Stimulated activated CD4-positive, alpha-beta T cell treated with anti-CD3 and anti-CD28 coated beads, Interleukin-15, amount 100 ng/mL, for 48 hours (primary cell): ENCODE results near the gene PELI1.
A peak's percentile ranks its signal among the peaks of the same experiment; 100 is the strongest.

Experiments used
- DNase-seq, 2 donors: peaks; one replicate each; pipeline ENCODE4 v3.0.0-alpha.2; 2020; ENCODE audit warnings: low read depth in 2 of 2

PELI1 gene, protein sequence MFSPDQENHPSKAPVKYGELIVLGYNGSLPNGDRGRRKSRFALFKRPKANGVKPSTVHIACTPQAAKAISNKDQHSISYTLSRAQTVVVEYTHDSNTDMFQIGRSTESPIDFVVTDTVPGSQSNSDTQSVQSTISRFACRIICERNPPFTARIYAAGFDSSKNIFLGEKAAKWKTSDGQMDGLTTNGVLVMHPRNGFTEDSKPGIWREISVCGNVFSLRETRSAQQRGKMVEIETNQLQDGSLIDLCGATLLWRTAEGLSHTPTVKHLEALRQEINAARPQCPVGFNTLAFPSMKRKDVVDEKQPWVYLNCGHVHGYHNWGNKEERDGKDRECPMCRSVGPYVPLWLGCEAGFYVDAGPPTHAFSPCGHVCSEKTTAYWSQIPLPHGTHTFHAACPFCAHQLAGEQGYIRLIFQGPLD

DNA sequence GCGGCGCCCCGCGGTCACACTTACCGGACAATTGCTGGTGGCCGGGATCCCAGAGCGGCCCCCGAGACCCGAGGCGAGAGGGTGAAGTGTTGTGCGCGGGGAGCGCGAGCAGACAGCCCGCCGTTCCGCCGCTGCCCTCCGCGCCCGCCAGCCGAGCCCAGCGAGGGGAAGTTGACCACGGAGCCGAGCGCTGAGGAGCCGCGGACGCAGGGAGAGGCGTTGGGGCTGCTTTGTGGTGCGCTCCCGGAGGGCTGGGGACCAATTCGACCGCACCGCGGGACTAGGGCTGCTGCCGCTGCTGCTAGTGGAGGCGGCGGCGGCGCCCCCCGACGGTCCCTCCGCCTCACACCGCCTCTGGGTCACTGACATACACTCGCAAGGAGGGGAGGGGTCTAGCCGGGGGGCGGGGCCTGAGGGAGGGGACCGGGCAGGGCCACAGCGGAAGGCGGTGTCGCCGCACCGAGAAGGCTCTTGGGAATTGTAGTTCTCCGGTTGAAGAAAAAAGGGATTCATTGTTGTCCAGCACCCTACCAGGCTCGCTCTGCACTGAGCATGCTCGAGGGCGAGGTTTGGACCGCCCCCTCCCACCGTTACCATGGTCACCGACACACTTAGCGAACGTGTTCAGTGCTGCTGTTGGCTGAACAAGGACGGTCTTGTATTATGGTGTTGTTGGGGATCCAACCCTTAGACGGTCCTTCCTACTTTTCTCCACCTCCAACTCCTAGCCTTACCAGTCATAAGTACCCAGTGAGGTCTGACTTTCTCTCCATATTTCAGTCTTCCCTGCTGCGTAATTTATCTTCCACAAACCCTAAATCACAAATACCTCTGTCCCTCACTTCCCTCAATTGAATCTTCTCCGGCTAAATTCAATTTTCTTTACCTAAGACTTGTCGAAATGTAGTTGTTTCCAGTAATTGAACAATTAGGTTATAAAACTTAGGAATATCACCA is at the start of gene PELI1:
TSS of gene PELI1 (minus strand) at position 364 of the 957 bp plus-strand sequence. CDS start 36,110 bp downstream, outside the sequence.
- peak; percentile 89 to 91 for DNase-seq

DNA sequence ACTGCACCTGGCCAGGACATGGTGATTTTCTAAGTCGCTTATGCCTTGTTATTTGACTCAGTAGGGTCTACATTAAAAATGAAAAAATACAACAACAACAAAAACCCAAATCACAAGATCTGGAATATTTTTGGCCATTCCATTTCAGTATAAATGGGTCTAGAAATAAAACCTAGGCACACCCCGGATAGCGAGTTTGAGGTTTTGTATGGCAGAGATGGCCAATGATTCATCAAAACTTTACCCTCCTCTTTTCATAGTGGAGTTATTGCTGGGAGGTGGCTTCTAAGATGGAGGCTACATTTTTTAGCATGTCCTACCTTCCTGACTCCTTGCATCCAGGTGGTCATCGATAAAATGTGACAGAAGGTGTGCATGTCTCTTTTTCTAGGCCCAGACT is 49.3 kb upstream of the PELI1 start:
- DNase-seq, result no peak

DNA sequence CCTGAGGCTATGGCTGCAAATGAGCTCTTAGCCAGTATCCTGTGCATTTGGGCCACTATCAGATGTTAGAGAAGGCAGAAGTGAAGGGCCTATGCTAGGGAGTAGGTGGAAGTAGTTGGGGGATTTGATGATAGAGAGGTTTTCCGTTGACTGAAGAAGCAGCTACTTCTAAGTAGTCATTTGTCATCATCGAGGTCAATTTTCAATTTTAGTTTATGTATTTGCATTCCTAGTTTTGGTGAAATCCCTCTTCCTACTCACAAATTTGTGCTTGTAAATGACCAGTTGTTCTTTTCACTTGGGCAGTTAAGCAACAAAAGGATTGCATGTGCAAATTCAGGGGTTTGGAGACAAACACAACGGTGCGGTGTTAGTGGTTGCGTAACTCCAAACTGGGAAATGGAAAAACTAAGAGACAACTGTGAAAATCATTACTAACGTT is 48.5 kb upstream of the PELI1 start:
- no peak for DNase-seq

DNA sequence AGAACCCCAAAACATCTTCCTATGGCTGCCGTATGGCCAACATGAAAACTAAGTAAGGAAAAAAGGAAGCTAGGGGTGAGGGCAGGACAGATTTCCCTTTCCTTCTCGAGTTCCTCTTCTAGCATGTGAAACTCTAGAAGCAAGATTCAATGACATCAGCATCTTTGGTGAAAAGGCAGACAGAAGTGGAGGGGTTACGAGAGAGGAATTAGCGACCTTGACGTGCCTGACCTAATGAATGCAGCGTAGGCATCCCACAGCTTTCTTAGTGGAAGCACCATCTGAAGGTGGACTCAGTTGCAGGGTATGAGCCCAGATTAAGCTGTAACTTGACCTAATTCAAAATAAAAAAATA is 47.9 kb upstream of the PELI1 start:
- no peak for DNase-seq

DNA sequence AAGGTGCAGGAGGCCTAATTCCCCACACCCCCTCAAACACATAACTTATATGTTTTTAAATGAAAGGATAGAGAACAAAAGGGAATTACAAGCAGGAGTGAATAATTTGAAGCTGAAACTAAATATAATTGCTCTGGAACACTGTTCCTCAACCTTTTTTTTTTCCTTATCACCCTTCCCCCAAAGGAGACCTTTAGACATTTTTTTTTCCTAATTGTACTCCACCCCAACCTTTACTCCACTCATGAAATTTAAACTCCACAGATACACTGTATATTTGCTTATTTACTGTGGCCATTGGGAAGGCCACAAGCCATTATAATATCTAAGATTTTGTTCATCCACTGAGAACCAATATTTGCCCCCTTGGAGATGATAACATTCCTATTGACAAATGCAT is 45.4 kb upstream of the PELI1 start:
- no peak for DNase-seq

DNA sequence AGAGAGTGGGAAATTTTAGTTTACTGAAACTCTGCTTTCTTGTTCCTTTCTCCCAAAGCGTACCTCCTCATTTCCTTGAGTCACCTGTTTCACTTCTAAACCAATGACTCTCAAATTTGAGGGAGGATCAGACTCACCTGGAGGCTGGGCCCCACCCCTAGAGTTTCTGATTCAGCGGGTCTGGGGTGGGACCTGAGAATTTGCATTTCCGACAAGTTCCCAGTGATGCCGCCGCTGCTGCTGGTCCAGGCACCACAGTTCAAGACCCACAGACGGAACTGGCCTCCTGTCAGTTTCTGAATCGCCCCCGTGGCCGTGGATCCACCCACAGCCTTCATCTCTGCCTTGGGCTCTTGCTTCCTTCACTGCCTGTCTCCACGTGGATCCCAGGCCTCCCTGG is 44.9 kb upstream of the PELI1 start:
- DNase-seq, result no peak

DNA sequence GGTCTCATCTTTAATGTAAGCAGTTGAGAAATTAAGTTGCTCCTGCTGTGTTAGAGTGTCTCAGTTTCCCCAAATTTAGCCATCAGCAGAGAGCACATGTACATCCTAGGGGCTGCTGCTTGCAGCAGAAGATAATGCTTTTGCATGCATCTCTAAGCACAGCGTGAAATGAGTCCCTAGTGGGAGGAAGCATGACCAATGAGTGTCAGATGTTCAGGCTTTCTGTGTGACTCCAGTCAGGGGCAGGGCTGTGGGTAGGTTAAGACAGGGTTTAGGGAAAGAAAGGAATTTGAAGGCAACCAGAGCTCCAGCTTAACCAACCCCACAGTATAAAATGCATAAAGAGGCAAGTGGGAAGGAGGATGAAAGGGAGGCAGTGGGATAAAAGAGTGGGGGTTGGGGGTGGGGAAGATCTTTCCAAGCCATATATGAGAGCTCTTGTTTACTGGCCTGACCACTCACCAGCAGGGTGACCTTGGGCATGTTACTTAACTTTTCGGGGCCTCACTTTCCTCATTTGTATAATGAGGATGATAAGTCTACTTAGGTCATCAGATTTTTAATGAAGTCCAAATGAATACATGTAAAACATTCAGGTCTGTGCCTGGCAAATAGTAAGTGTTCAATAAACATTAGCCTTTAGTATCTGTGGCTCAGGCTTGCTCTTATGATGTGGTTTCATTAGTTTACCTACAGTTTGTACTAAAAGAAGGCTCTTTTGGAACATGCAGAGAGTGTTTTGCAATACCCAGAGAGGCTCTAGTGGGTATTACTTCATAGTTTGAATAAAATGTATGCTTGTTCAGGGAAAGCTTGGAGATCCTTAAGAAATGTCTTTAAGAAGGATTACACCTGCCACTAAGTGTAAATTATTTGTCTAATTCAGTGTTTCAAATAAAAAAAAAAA is 42.7 kb upstream of the PELI1 start:
- DNase-seq, result no peak

DNA sequence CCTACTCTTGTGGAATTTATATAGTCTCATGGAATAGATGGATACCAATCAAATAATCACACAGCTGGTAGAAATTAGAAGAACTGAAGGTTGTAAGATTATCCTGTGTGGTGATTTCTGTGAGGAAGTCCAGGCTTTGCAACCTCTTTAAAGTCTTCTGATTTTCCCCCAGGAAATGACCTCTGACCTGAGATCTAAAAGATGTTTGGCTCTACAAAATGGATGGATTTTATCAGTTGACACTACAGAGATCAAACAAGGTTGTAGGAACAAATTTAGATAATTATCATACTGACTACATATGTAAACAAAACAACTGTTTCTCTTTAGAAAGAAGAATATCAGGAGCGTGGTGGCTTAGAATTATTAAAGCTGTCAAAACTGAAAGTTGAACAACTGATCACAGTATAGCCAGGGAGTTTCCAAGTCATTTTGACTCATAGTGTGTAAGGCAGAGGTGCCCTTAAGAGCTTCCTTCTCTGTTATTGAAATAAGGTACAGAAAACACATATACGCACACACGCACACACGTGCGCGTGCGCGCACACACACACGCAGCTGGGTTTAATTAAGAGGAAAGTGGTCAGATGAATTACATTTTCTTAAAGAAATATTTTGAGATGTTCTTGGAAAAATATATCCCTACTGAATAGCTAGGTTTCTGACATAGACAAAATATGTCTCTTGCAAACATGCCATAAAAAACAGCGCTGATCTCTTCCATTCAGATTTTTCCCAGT is 35.5 kb upstream of the PELI1 start:
- no peak for DNase-seq

DNA sequence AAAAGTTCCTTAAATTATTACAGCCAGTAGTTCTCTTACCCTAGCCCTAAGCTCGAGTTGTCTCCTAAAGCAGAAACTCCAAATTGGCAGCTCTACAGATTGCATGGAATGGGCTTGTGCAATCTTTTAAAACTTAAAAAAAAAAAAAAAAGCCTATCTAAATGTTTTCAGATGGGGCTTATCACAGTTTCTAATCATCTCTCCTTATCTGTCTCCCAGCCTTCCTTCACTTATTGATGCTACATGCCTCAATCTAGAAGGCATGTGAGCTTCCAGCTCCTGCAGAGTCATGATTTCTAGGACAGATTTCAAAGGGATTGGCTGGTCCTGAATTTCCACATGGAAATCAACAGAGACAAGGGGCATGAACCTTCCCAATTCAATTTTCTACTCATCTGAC is 33.1 kb upstream of the PELI1 start:
- DNase-seq, result no peak

DNA sequence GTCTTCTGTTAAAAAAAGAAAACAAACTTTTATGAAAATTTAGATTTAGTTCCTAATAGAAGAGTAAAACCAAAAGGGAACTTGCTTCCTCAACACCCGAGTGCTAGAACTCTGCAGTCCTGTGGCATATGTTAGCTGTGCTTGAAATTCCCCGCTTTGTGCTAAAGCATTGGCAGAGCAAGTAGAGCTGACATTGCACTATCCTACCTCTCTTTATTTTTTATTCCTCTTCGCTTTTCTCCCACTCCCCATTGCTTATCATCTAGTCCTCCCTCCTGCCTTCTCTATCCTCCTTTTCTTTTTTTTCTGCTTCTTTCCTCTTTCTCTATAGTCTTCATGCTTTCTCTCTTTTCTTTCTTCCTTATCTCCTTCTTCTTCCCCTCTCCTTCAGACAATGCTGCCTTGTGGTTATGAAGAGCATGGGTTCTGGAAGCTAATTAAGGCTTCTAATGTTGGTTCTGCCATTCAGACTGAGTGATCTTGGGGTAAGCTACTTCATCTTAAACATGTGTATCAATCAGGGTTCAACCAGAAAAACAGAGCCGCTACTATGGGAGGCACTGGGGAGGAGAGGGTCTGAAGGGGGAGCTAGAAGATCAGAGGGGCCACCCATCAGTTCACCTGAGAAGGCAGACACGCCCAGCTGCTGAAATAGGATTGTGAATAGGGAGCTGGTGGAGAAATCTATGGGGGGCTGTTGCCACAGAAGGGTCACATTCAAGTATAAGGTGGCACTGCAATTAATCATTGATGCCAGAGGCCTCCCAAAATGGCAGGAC is 31.4 kb upstream of the PELI1 start:
- no peak for DNase-seq

DNA sequence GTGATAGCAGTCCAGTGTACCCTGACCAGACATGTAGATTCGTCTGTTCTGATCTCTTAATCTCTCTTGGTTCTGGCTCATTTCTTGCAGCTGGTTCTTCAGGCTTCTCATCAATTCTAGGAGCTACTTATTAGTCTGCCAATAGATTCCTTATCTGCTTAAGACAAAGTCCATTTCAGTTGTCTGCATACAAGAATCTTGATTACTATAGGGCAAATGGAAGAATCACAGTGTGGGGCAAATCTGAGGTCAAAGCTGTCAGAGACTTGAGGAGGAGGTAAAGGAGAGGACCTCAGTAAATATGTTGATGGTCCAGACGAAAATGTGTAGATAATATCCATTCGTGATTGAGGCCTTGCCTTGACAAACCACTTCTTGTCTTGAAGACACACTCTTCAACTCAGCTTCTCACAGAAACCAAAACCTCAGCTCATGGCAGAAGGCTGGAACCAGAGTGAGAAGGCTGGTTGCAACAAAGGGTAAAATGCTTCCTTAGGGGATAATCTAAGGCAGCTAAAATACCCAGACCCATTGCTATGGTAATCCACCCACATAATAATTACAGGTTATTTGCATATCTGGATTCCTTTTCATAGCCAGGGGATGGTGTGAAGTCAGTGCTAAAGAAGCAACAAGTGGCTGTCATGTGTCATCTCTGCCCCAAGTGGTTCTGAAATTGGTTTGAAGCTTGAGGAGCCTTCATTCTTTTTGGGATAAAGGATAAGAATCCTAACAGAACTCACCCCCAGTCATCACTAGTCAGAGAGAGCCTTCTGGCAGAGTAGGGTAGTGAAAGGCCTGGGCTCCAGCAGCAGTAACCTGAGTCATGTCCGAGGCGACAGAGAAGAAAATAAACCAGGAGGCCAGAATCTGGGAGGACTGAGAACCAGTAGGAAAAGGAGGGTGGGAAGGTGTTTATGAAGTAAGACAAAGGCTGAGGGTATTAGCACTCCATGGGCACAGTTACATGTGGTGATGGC is 29.2 kb upstream of the PELI1 start:
- DNase-seq, result no peak

DNA sequence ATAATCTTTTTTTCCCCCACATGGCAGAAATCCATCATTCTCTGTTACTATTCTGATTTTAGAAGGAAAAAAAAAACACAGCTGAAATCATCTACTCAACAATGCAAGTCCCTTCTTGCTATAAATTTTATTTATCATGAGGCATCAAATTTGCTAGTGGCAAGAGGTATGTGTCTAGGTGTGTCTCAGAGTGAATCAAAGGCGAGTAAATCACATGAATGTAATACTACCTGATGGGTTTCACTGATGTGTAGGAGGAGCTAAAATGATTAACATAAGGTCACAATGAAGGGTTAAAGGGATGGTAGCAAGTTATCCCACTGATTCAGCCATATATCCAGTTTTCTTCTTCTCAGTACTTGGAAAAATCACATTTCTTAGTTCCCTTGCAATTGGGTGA is 24.5 kb upstream of the PELI1 start:
- DNase-seq, result no peak

DNA sequence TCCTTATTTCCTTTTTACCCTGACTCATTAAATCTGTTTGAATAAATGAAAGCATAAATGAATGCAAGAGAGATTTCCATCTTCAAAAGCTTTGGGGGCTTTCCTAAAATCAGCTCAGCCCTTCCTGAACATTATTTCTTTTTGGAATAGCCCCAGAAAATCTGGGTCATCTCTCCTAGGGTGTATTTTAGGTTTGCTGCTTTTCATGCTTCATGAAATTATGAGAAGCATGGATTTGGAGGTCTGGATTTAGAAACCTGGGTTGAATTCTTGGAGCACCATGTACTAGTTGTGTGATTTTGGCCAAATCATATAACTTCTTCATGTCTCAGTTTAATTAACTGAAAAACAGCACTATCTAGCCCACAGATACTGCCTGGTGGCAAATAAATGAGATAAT is 24.0 kb upstream of the PELI1 start:
- DNase-seq, result no peak

DNA sequence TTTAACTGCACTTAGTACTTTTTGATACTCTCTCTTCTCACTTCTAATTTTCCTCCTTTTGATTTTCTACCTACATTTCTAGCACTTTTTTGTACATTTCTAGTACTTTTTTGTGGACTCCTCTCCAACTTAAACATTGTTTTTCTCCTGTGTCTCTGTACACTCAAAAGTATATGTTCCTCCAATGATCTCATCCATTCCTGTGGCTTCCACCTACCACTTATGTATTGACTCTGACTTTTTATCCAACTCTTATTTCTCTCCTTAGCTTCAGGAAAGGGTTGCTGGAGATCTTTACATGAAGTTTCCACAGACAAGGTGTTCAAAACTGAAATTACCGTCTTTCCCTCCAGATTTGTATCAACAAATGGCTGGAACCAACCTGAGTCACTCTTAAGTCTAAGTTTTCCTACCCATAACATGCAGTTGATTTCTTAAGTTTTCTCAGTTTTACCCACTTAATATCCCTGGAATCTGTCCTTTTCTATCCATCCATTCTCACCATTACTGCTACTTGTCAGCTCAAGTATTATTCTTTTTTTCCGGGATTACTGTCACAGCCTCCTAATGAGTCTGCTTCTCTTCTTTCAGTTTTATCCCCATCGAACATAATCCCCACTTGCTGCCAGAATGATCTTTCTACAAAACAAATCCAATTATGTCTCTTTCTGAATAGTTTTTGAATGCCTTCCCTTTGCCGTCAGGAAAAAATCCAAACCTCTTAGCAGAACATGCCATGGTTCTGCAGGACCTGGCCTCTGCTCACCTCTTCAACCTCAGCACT is 22.6 kb upstream of the PELI1 start:
- no peak for DNase-seq

DNA sequence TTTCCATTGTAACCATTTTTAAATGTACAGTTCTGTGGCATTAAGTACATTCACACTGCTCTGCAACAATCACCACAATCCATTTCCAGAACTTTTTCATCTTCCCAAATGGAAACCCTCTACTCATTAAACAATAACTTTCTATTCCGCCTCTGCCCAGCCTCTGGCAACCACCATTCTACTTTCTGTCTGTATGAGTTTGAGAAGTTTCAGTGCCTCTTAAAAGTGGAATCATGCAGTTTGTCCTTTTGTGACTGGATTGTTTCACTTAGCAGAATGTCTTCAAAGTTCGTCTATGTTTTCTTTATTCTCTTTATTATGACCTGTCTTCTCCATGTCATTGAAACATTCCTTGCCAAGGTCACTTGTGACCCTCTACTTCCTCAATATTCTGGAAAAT is 22.0 kb upstream of the PELI1 start:
- no peak for DNase-seq

DNA sequence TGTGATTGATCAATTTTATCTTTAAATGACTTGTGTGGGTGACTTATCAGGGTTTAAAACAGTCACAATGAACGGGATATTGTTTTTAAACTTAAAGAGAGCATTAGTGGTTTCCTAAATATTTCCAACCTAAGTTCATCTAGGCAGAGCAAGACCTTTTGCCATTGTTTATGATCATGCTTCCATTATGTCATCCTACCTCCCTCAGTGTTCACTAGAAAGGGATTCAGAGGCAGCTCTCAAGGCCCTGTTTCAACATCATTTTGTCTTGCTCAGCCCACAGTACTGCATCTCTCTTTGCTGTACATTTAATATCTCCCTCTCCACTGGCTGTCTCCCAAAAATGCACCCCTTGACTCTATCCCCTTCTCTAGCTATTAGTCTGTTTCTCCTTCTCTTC is 21.5 kb upstream of the PELI1 start:
- no peak for DNase-seq

DNA sequence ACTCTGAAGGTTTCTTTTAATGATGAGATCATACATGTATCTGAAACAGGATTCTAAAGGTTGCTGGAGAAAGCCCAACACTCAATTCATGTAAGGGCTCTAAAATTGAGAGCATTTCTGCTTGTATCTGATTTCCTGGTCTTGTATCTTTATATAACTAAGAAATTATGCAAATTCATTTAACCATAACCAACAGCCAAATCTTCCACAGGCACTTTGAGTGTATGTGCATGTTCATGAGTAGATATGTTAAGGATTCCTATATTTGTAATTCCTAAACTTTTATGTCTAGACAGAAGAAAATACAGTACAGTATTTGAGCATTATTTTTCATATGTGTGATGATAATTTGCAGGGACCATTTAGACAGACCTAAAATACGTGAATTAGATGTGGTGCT is 20.4 kb upstream of the PELI1 start:
- no peak for DNase-seq

DNA sequence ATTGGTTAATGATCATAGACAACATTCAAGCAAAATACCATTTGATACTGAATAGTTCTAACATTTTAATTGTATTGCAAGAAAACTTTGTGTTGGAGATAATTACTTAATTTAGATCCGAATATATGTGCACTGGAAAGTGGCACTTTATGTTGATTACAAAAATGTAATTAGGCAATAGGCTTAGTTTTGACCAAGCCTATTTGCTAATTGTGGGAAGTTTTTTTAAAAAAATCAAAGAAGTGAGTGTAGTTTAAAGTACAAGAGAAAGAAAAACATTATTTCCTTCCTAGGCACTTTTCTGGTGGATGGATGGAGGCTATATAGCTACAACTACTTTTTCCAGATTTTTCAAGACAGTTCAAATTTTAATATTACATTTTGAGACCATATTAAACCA is 18.3 kb upstream of the PELI1 start:
- no peak for DNase-seq
